ENCODE measurements around the gene MAB21L3.

Gene MAB21L3

DNA sequence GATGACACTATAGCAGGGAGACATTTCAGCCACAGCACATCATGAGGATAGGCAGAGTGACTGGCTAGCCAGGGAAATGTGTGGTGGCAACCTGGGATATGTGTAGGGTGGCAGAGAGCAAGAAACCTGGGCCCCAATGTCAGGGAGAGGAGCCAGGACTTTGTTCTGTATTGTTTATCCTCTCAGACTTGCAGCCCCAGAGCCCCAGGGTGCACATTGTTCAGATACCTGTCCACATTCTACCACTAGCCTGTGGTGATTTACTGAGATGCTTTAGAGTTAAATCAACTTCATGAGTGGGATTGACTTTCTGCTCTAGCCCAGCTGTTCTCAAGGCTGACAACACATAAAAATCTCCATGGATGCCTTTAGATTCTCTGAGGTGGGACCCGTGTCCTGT is 61.5 kb downstream of the MAB21L3 start:
- H3K4me1 ChIP-seq (ENCODE audit: control insufficient read depth, insufficient read depth, low read length): peaks cover 5% of the 10 kb centered on the region
- H3K9me3 ChIP-seq (ENCODE audit: control insufficient read depth, insufficient read depth, low read length): no peaks in the 10 kb centered on the region
- H3K27me3 ChIP-seq (ENCODE audit: control insufficient read depth, insufficient read depth, low read length): peaks cover 14% of the 10 kb centered on the region
- no peak overlapping the region for H3K4me3 ChIP-seq (ENCODE audit: low read depth, low read length)
- no peak overlapping the region for H3K9ac ChIP-seq (ENCODE audit: low read depth, low read length)
- no peaks in the 10 kb centered on the region for H3K36me3 ChIP-seq (ENCODE audit: control insufficient read depth, insufficient read depth, low read length)

DNA sequence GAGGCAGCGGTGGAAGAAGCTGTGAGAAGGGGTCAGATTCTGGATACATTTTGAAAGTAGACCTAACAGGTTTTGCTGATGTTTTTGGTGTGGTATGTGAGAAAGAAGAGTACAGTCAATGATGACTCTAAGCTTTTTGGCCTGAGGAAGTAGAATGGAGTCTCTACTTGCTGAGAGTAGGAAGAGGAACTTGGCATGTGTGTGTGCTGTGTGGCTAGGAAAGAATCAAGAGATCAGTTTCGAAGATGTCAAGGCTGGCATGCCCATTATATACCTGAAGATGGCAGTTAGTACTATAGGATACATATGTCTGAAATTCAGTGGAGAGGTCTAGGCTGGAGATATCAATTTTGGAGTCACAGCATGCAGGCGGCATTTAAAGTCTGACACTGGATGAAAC is 64.4 kb downstream of the MAB21L3 start:
- Histone ChIP-seq H3K9ac (ENCODE audit: low read depth, low read length) (no peak overlapping the region), H3K27me3 (ENCODE audit: control insufficient read depth, insufficient read depth, low read length) (no peaks in the 10 kb centered on the region), H3K4me3 (ENCODE audit: low read depth, low read length) (no peak overlapping the region), H3K9me3 (ENCODE audit: control insufficient read depth, insufficient read depth, low read length) (no peaks in the 10 kb centered on the region), H3K4me1 (ENCODE audit: control insufficient read depth, insufficient read depth, low read length) (no peaks in the 10 kb centered on the region), H3K36me3 (ENCODE audit: control insufficient read depth, insufficient read depth, low read length) (no peaks in the 10 kb centered on the region)

DNA sequence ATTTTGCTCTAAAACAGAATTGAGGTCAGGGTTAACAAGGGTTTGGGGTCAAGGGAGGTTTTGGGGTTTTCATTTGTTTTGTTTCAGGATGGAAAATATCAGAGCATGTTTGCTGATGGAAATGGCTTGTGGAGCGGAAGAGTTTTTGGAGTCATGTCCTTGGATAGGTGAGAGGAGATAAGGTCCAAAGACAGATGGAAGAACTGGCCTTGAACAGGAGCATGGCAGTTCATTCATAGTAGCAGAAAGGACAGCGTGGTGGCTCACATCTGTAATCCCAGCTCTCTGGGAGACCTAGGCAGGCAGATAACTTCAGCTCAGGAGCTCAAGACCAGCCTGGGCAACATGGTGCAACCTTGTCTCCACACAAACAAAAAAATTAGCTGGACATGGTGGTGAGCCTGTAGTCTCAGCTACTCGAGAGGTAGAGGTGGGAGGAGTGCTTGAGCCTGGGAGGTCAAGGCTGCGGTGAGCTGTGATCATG is 65.1 kb downstream of the MAB21L3 start:
- H3K4me3 ChIP-seq (ENCODE audit: low read depth, low read length): no peak overlapping the region
- H3K9ac ChIP-seq (ENCODE audit: low read depth, low read length): no peak overlapping the region
- H3K9me3 ChIP-seq (ENCODE audit: control insufficient read depth, insufficient read depth, low read length): no peaks in the 10 kb centered on the region
- H3K4me1 ChIP-seq (ENCODE audit: control insufficient read depth, insufficient read depth, low read length): no peaks in the 10 kb centered on the region
- H3K27me3 ChIP-seq (ENCODE audit: control insufficient read depth, insufficient read depth, low read length): no peaks in the 10 kb centered on the region
- H3K36me3 ChIP-seq (ENCODE audit: control insufficient read depth, insufficient read depth, low read length): no peaks in the 10 kb centered on the region

DNA sequence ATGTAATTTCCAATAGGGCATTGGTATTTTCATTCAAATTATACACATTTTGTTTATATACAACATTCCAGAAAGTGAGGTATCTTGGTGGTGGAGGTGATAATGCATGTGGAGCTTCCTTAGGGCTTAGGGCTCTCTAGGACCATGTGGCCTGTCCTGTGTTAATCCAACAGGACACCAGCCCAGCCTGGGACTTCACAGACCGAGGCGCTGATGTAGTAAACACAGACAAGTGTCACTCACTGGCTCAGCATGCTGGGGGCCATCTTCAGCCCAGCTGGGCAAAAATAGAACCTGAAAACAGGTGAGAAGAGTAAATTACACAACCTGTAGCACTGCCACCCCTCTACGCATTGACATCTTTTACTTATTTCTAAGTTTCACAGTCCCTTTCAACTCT is 66.7 kb downstream of the MAB21L3 start:
- no peaks in the 10 kb centered on the region for H3K27me3 ChIP-seq (ENCODE audit: control insufficient read depth, insufficient read depth, low read length)
- H3K9ac ChIP-seq (ENCODE audit: low read depth, low read length): no peak overlapping the region
- no peaks in the 10 kb centered on the region for H3K36me3 ChIP-seq (ENCODE audit: control insufficient read depth, insufficient read depth, low read length)
- no peaks in the 10 kb centered on the region for H3K4me1 ChIP-seq (ENCODE audit: control insufficient read depth, insufficient read depth, low read length)
- H3K4me3 ChIP-seq (ENCODE audit: low read depth, low read length): no peak overlapping the region
- H3K9me3 ChIP-seq (ENCODE audit: control insufficient read depth, insufficient read depth, low read length): no peaks in the 10 kb centered on the region

DNA sequence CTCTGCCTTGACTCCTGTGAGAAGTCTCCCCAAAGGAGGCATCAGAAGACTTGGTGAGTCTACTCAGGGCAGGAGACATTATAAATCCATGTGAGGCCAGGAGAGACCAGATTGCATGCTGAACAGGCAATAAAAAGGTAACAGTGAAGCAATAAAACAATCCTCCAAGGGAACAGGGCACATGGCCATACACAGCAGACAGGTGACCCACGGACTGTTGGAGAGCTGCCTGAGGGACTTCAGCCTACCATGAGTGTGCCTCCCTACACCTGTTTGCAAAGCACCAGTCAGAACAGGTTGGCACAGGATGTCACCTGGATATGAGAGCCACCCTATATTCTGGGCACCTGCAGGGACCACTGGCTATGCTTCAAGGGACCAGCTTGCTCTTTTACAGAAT is 67.6 kb downstream of the MAB21L3 start:
- no peak overlapping the region for H3K9ac ChIP-seq (ENCODE audit: low read depth, low read length)
- no peak overlapping the region for H3K4me3 ChIP-seq (ENCODE audit: low read depth, low read length)
- H3K9me3 ChIP-seq (ENCODE audit: control insufficient read depth, insufficient read depth, low read length): no peaks in the 10 kb centered on the region
- no peaks in the 10 kb centered on the region for H3K27me3 ChIP-seq (ENCODE audit: control insufficient read depth, insufficient read depth, low read length)
- no peaks in the 10 kb centered on the region for H3K36me3 ChIP-seq (ENCODE audit: control insufficient read depth, insufficient read depth, low read length)
- H3K4me1 ChIP-seq (ENCODE audit: control insufficient read depth, insufficient read depth, low read length): no peaks in the 10 kb centered on the region

DNA sequence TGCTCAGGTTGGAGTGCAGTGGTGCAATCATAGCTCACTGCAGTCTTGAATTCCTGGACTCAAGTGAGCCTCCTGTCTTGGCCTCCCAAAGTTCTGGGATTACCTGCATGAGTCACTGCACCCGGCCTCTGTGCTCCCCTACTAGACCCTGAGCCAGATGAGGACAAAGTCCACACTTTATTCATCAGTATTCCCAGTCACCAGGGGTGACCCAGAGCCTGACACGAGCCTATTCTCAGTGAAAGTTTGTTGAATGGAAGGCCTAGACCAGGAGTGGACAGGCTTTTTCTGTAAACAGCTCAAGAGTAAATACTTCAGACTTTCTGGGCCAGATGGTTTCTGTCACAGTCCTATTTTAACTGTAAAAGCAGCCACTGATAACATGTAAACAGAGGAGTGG is 68.2 kb downstream of the MAB21L3 start:
- no peaks in the 10 kb centered on the region for H3K4me1 ChIP-seq (ENCODE audit: control insufficient read depth, insufficient read depth, low read length)
- H3K4me3 ChIP-seq (ENCODE audit: low read depth, low read length): no peak overlapping the region
- H3K9ac ChIP-seq (ENCODE audit: low read depth, low read length): no peak overlapping the region
- no peaks in the 10 kb centered on the region for H3K36me3 ChIP-seq (ENCODE audit: control insufficient read depth, insufficient read depth, low read length)
- H3K9me3 ChIP-seq (ENCODE audit: control insufficient read depth, insufficient read depth, low read length): no peaks in the 10 kb centered on the region
- no peaks in the 10 kb centered on the region for H3K27me3 ChIP-seq (ENCODE audit: control insufficient read depth, insufficient read depth, low read length)

DNA sequence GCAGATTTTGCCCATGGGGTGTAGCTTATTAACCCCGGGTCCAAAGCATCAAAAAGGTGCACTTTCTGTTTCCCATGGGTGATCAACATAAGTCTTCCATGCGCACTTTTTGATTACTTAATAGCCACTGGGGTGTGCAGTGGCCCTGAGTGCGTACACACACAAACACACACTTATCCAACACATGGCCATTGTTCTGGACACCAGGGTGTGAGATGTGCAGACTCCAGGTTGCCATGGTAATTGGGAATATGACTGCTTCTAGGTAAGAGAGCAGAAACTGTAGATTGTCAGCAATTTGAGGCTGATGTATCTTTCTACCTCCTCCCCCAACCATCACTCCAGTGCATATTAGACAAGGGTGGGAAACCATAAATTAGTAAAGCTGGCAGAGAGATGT is 68.8 kb downstream of the MAB21L3 start:
- Histone ChIP-seq H3K9me3 (ENCODE audit: control insufficient read depth, insufficient read depth, low read length) (no peaks in the 10 kb centered on the region), H3K27me3 (ENCODE audit: control insufficient read depth, insufficient read depth, low read length) (no peaks in the 10 kb centered on the region), H3K36me3 (ENCODE audit: control insufficient read depth, insufficient read depth, low read length) (no peaks in the 10 kb centered on the region), H3K4me1 (ENCODE audit: control insufficient read depth, insufficient read depth, low read length) (no peaks in the 10 kb centered on the region), H3K9ac (ENCODE audit: low read depth, low read length) (no peak overlapping the region), H3K4me3 (ENCODE audit: low read depth, low read length) (no peak overlapping the region)

DNA sequence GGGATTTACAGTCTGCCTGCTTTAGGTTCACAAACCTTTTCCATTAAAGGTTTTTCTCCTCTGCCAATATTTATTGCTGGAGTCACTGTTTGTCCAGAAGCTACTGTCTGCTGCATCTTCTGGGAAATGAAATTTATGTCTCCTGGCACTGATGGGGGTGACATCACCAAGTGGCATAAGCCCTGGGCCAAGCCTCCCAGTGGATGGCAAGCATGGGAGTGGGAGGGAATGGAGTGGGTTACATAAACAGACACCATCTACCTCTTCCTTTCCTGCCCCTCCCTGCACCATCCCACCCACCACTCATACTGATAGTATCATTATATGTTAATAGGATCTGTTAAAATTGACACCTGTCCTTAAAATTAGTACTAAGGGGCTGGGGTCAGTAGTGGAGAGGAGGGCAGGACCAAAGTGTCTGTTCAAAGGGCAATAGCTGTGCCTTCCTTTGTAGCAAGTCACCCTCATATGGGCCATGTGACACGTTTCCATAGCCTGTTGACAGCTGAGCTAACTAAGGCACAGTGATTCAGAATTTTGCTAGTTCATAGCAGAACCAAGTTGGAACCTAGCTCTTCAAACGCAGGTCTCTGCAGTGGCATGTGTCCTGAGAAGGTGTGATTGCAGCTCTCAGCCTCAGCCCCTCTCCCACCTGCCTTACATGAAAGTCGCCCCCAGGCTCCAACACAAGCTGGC is 71.0 kb downstream of the MAB21L3 start:
- H3K36me3 ChIP-seq (ENCODE audit: control insufficient read depth, insufficient read depth, low read length): no peaks in the 10 kb centered on the region
- no peaks in the 10 kb centered on the region for H3K4me1 ChIP-seq (ENCODE audit: control insufficient read depth, insufficient read depth, low read length)
- H3K4me3 ChIP-seq (ENCODE audit: low read depth, low read length): no peak overlapping the region
- no peaks in the 10 kb centered on the region for H3K9me3 ChIP-seq (ENCODE audit: control insufficient read depth, insufficient read depth, low read length)
- no peak overlapping the region for H3K9ac ChIP-seq (ENCODE audit: low read depth, low read length)
- no peaks in the 10 kb centered on the region for H3K27me3 ChIP-seq (ENCODE audit: control insufficient read depth, insufficient read depth, low read length)
